Tibial artery (tissue), 4 donors: ENCODE results near the gene SAMD9.
"Not testable (repeated sequence)": the region's sequence is repeated elsewhere in the genome, so short reads cannot be mapped to it uniquely, and the experiment has no call there.

Source experiments
- DNase-seq, 2 donors: peaks; one replicate each; pipeline ENCODE4 v3.0.0-alpha.2; 2019
- H3K27ac ChIP-seq, 2 donors: fragments of 200-600 bp; sonication (generic) in 1 of 2; 1 replicate in 1 of 2; 2 replicates in 1 of 2; pipeline ENCODE4 v1.5.1; 2018 to 2019; ENCODE audit warnings: mild to moderate bottlenecking in 1 of 2
- H3K27me3 ChIP-seq, 2 donors: fragments of 200-600 bp; sonication (generic) in 1 of 2; one replicate each; pipeline versions ENCODE4 v1.5.1 to v1.6.0; 2016 to 2019
- H3K36me3 ChIP-seq, 3 donors: fragments of 200-600 bp; sonication (generic) in 2 of 3; one replicate each; pipeline ENCODE4 v1.5.1; 2016 to 2019; ENCODE audit warnings: mild to moderate bottlenecking in 2 of 3
- H3K4me1 ChIP-seq, 4 donors: fragments of 200-600 bp; sonication (generic) in 2 of 4; 1 replicate in 3 of 4; 2 replicates in 1 of 4; pipeline ENCODE4 v1.5.1; 2016 to 2019
- H3K4me3 ChIP-seq, 2 donors: fragments of 200-600 bp; sonication (generic) in 1 of 2; 1 replicate in 1 of 2; 2 replicates in 1 of 2; pipeline ENCODE4 v1.5.1; 2018 to 2019; ENCODE audit warnings: mild to moderate bottlenecking in 2 of 2
- H3K9me3 ChIP-seq, 3 donors: fragments of 200-600 bp; sonication (generic) in 1 of 3; one replicate each; pipeline ENCODE4 v1.5.1; 2016 to 2019
- intact Hi-C: fragments of 100-400 bp; cut with DNase I; formaldehyde crosslinking; loops from one replicate; pipeline ENCODE4 v1.15.0; 2023; ENCODE audit warnings: low total_unique reads
- TF ChIP-seq, protein P1 (sequence below), 2 experiments: fragments of 200-600 bp in 1 of 2; fragments of 450-650 bp in 1 of 2; IDR thresholded peaks; one replicate each; pipeline ENCODE4 v1.5.1; 2017 to 2019; ENCODE audit warnings: antibody characterized with exemption in 2 of 2, mild to moderate bottlenecking in 1 of 2, moderate library complexity in 1 of 2

SAMD9 gene

GRCh38 chr7:93060025-93060424 lies 57.8 kb downstream of the SAMD9 start:
- Histone ChIP-seq H3K27me3 (peaks cover 0 to 2% of the 10 kb centered on the region in 2 donors), H3K36me3 (no peaks in the 10 kb centered on the region), H3K4me1 (no peaks in the 10 kb centered on the region), H3K9me3 (no peaks in the 10 kb centered on the region), H3K27ac (no peak overlapping the region), H3K4me3 (no peak overlapping the region)
- no peak for DNase-seq
- TF ChIP-seq, protein P1, sequence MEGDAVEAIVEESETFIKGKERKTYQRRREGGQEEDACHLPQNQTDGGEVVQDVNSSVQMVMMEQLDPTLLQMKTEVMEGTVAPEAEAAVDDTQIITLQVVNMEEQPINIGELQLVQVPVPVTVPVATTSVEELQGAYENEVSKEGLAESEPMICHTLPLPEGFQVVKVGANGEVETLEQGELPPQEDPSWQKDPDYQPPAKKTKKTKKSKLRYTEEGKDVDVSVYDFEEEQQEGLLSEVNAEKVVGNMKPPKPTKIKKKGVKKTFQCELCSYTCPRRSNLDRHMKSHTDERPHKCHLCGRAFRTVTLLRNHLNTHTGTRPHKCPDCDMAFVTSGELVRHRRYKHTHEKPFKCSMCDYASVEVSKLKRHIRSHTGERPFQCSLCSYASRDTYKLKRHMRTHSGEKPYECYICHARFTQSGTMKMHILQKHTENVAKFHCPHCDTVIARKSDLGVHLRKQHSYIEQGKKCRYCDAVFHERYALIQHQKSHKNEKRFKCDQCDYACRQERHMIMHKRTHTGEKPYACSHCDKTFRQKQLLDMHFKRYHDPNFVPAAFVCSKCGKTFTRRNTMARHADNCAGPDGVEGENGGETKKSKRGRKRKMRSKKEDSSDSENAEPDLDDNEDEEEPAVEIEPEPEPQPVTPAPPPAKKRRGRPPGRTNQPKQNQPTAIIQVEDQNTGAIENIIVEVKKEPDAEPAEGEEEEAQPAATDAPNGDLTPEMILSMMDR (IDR thresholded peaks at IDR 0.05), result no peak
- intact Hi-C loops, result no loop called here

- H3K27ac ChIP-seq, DNase-seq, H3K36me3 ChIP-seq, H3K9me3 ChIP-seq, H3K4me3 ChIP-seq, H3K4me1 ChIP-seq, H3K27me3 ChIP-seq: not testable (repeated sequence)
- intact Hi-C loops, result loop anchor here (5.0 to 10.0 kb wide), 2 partner anchors 224 to 442 kb away; no protein-coding TSS in a partner anchor
Measured at GRCh38 chr7:93056621-93057020, 61.2 kb downstream of the SAMD9 start.

GRCh38 chr7:93055543-93056107 lies 62.2 kb downstream of the SAMD9 start:
- no peak overlapping the region for H3K4me3 ChIP-seq
- intact Hi-C loops, result loop anchor here (5.0 to 10.0 kb wide), 2 partner anchors 223 to 441 kb away; no protein-coding TSS in a partner anchor
- no peaks in the 10 kb centered on the region for H3K9me3 ChIP-seq

DNA sequence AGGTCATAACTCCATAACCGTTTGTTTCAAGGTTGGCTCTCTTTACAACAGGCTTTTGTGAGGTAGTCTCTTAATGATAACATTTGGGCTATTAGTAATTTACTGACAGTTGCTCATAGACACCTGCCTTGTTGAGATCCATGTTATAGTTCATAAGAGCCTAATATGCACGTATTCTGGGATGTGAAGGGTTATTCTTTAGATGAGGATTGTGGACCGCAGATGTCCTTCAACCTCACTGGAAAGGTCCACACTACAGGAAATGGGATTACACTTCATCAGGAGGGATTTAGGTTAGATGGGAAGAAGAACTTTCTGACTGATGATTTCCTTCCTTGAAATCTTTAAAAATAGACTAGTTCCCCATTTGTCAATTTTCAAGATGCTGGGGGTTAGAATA lies 62.8 kb downstream of the SAMD9 start:
- DNase-seq, result no peak
- H3K9me3 ChIP-seq, result no peaks in the 10 kb centered on the region
- intact Hi-C loops, result loop anchor here (5.0 to 10.0 kb wide), 2 partner anchors 223 to 440 kb away; no protein-coding TSS in a partner anchor
- no peaks in the 10 kb centered on the region for H3K36me3 ChIP-seq
- H3K4me1 ChIP-seq, result no peaks in the 10 kb centered on the region
- no peak overlapping the region for H3K27ac ChIP-seq
- H3K4me3 ChIP-seq, result no peak overlapping the region
- H3K27me3 ChIP-seq, result no peaks in the 10 kb centered on the region
- TF ChIP-seq, protein P1 (IDR thresholded peaks at IDR 0.05), result no peak

More at GRCh38 chr7:93055543-93056107, 62.2 kb downstream of the SAMD9 start:
- DNase-seq, result no peak
- peaks cover 0 to under 1% of the 10 kb centered on the region in 2 donors for H3K27me3 ChIP-seq
- TF ChIP-seq, protein P1 (IDR thresholded peaks at IDR 0.05), result peak; percentile 74 to 77
- no peaks in the 10 kb centered on the region for H3K4me1 ChIP-seq
- no peak overlapping the region for H3K27ac ChIP-seq
- H3K36me3 ChIP-seq, result no peaks in the 10 kb centered on the region

DNA sequence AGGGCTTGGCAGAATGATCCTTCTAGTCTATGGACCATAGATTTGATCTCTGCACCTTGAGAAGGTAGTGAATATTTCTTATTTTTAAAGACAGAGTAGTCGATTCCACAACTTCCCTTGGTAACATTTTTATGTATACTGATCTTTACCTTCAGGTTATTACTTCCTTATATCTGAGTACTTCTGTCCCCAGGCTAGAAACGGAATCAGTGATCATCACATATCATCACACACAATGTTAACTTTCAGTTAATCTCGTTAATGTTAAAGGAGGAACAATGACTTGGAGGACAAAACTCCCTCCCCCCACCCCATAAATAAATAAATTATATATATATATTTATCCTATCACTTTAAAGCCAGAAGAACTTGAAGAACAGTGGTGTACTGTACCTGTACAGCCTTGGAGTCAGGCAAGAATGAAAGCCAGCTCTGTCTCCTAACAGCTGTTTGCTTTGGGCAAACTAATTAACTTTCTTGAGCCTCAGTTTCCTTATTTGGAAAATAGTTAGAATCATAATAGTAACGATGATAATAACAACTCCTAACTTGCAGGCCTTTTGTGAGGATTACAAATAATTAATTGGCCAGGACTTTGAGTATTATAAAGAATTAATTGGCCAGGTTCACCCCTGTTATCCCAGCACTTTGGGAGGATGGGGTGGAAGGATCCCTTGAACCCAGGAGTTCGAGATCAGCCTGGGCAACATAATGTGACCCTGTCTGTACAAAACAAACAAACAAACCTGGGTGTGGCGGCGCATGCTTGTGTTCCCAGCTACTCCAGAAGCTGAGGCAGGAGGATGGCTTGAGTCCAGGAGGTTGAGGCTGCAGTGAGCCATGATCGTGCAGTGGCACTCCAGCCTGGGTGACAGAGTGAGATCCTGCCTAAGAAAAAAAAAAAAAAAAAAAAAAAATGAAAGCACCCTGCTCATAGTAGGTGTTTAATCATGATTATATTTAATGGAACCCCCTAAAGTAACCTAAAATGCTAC lies 63.5 kb downstream of the SAMD9 start:
- TF ChIP-seq, protein P1 (IDR thresholded peaks at IDR 0.05), result no peak
- no peak overlapping the region for H3K27ac ChIP-seq
- H3K4me3 ChIP-seq, result no peak overlapping the region
- H3K36me3 ChIP-seq, result no peaks in the 10 kb centered on the region
- H3K9me3 ChIP-seq, result no peaks in the 10 kb centered on the region
- intact Hi-C loops, result loop anchor here (10.0 kb wide), 1 partner anchor 439 kb away; no protein-coding TSS in a partner anchor
- no peaks in the 10 kb centered on the region for H3K4me1 ChIP-seq
- H3K27me3 ChIP-seq, result no peaks in the 10 kb centered on the region
- no peak for DNase-seq
